ENCODE measurements around the gene PARP12.

The PARP12 gene

DNA sequence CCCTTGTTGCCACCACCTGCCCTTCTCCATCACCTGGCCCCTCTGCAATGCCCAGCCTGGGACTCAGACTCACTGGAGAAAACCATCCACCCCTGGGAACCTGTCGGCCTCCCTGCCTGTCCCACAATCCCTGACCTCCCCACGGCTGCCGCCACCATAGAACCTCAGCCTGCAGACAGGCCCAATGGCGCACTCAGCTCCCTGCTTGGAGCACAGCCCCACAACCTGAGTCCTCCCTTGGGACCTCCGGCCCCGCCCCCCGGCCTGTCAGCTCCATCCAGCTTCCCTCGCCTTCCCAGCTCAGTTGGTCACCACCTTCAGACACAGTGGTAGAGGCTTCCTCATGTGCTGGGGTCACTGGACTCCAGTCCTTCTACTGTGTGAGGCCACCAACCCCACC lies 41.1 kb downstream of the PARP12 start:
- DNase-seq (ENCODE audit: extremely low read depth, low read depth) = no peak
- TF ChIP-seq, protein P1, sequence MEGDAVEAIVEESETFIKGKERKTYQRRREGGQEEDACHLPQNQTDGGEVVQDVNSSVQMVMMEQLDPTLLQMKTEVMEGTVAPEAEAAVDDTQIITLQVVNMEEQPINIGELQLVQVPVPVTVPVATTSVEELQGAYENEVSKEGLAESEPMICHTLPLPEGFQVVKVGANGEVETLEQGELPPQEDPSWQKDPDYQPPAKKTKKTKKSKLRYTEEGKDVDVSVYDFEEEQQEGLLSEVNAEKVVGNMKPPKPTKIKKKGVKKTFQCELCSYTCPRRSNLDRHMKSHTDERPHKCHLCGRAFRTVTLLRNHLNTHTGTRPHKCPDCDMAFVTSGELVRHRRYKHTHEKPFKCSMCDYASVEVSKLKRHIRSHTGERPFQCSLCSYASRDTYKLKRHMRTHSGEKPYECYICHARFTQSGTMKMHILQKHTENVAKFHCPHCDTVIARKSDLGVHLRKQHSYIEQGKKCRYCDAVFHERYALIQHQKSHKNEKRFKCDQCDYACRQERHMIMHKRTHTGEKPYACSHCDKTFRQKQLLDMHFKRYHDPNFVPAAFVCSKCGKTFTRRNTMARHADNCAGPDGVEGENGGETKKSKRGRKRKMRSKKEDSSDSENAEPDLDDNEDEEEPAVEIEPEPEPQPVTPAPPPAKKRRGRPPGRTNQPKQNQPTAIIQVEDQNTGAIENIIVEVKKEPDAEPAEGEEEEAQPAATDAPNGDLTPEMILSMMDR (IDR thresholded peaks at IDR 0.05; ENCODE audit: low read depth, low read length) = no peak

DNA sequence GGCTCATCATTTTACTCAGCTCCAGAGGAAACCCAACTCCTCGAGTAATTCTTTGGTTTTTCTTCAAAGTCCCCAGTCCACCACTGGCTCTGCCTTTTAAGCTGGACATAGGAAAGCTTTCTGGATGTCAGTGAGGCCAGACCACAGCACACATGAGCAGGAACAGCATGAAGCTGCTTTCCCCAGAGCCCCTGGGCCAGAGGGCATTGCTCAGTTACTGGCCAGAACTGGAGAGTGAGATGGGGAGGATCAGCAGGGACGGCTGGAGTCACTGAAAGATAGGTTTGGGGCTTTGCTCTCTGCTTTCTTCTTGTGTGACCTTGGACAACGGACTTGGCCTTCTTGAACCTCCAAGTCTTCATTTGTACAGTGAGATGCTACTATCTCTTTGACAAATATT lies 43.1 kb downstream of the PARP12 start:
- TF ChIP-seq, protein P1 (IDR thresholded peaks at IDR 0.05; ENCODE audit: low read depth, low read length) = no peak
- DNase-seq (ENCODE audit: extremely low read depth, low read depth) = no peak

DNA sequence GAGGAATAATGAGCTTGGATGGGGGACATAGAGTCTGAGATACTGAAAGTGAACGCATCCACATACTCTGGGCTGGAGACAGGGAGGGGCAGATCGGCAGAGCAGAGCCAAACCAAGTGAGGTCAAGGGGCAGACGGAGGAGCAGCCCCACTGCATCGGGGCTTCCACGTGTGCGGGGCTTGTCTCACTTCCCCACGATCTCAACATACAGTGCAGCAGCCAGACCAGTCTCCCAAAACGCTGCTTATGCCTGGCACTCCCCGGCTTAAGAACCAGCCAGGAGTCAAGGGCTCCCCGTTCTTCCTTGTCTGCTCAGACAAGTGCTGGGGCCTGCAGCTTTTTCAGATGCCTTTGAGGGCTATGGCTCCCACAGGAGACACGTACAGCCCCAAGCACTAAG lies 43.6 kb downstream of the PARP12 start:
- DNase-seq (ENCODE audit: extremely low read depth, low read depth) = no peak
- TF ChIP-seq, protein P1 (IDR thresholded peaks at IDR 0.05; ENCODE audit: low read depth, low read length) = no peak

DNA sequence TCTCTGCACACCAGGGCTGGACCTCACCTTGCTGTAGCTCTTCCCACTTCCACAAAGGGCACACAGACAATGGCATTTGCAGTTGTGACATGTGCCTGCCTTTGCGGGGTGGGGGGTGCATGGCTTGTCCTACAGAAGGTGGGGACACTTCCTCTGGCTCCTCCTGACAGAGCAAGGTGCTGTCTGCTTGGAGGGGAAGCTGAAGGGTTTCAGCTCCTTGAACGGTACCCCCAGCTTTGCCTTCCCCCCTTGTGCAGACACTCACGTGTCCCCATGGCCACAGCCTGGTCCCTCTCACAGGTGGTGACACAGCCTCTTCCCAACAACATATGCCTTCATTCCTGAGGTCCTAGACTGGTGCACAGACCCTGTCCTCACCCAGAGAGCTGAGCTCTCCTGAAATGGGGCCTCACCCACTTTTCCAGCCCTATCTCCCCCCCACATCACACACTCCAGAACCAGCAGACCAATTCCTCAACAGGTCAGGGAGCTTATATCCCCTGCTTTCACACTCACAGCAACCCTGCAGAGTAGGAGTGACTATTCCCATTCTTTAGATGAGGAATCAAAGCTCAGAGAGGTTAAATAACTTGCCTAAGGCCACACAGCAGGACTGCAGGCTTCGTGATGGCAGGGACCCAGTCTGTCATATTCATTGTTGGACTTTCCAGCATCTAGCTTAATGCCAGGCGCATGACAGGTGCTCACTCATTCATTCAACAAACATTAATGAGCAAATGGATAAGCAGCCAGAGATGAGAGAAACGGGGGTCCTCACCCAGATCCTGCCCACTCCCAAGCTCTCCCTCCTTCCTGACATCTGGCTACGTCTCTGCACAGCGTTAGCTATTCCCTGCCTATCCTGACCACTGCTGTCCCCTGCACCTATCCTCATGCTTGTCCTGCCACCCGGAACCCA lies 44.4 kb downstream of the PARP12 start:
- no peak for DNase-seq (ENCODE audit: extremely low read depth, low read depth)
- TF ChIP-seq, protein P1 (IDR thresholded peaks at IDR 0.05; ENCODE audit: low read depth, low read length) = no peak

DNA sequence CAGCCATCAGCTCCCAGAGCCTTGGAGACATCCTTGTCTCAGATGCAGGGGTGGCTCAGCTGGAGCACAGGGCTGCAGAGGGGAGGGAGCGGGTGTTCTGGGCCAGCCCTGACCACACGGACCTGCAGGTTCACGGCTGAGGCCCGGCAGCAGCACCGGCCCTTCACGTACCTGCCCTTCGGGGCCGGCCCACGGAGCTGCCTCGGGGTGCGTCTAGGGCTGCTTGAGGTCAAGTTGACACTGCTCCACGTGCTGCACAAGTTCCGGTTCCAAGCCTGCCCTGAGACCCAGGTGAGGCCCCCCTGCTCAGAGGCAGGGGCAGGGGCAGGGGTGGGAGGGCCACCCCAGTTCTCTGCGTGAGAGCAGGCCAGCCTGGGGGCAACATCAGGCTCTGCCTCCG lies 45.2 kb downstream of the PARP12 start:
- TF ChIP-seq, protein P1 (IDR thresholded peaks at IDR 0.05; ENCODE audit: low read depth, low read length) = no peak
- no peak for DNase-seq (ENCODE audit: extremely low read depth, low read depth)

DNA sequence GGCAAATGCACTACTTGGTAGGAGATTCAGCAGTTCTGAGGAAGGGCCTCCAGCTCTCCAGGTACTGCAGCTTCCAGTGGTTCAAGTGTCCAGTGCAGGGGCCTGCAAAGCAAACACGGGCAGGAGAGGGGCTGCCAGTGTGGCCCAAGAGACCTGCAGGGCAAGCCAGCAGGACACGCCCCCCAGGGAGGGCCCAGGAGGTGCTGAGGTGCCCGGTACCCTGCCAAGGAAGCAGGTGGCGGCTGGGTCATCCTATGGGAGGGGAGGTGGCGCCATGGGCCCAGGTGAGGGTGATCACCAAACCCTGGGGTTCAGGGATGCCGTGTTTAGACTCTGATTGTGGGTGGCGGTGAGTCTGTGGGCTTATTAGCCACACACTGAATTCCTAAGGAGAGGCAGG lies 45.7 kb downstream of the PARP12 start:
- no peak for DNase-seq (ENCODE audit: extremely low read depth, low read depth)
- TF ChIP-seq, protein P1 (IDR thresholded peaks at IDR 0.05; ENCODE audit: low read depth, low read length) = no peak

DNA sequence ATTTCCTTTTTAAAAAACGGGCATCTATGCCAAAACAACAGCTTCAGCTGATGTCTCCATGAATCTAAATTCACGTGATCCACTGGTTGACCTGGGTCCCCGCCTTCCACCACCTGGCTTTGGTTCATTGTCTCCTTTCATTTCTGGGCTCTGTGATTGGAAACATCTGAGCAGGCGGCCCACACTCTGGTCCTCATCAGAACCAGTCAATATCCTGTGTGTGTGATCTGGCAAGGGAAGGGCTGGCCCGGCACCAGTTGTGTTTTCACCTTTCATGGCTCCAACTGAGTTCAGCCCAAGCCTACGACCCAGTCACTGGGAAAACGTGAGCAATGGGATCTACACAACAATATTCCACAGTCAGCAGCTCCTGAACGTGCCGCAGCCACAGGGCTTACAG lies 46.2 kb downstream of the PARP12 start:
- TF ChIP-seq, protein P1 (IDR thresholded peaks at IDR 0.05; ENCODE audit: low read depth, low read length) = no peak
- no peak for DNase-seq (ENCODE audit: extremely low read depth, low read depth)

Data from AG09319 (cell line).